Activated naive CD8-positive, alpha-beta T cell treated with anti-CD3 and anti-CD28 coated beads, Interleukin-2, amount 10 ng/mL, durations not matched to agents 7 days and 5 days (primary cell): ENCODE measurements around the gene CCDC71L. TPM values are rescaled to one million over a fixed set of nuclear protein-coding genes. Genes with fewer than 3 reads are reported as not detected.

Experiments used
- ATAC-seq: fragments of 150-1000 bp; cut with Tn5 transposase; one replicate; pipeline ENCODE4 v1.10.0; 2021; ENCODE audit warnings: low read depth, moderate library complexity
- POLR2A ChIA-PET: fragments of 350-600 bp; sonication (Branson Sonifier 250); formaldehyde crosslinking; loops from one replicate; lab custom pipeline; 2021; ENCODE audit warnings: antibody characterized with exemption; lab: Charles Lee
- DNase-seq: peaks from one replicate; pipeline ENCODE4 v3.0.0; 2021
- H3K27ac Mint-ChIP-seq: one replicate; pipeline ENCODE4 v1.8.0; 2022; ENCODE audit warnings: mild to moderate bottlenecking, mixed read lengths
- H3K27me3 Mint-ChIP-seq: one replicate; pipeline ENCODE4 v1.8.0; 2022; ENCODE audit warnings: mild to moderate bottlenecking, moderate library complexity, mixed read lengths
- H3K36me3 Mint-ChIP-seq: one replicate; pipeline ENCODE4 v1.8.0; 2021; ENCODE audit warnings: mild to moderate bottlenecking, mixed read lengths
- H3K4me1 Mint-ChIP-seq: one replicate; pipeline ENCODE4 v1.8.0; 2021; ENCODE audit warnings: mixed read lengths
- H3K4me3 Mint-ChIP-seq: one replicate; pipeline ENCODE4 v1.8.0; 2022; ENCODE audit warnings: mild to moderate bottlenecking, moderate library complexity, mixed read lengths
- H3K9me3 Mint-ChIP-seq: one replicate; pipeline ENCODE4 v1.8.0; 2021; ENCODE audit warnings: mixed read lengths
- total RNA-seq, 2 experiments: library from RNA; stranded (reverse); gene quantifications; one replicate each; pipeline ENCODE4 v1.2.3, GENCODE V29; 2021

Gene CCDC71L
- total RNA-seq, 2 experiments from 2014 or later = 20.5 to 22.3 TPM

GRCh38 chr7:106652909-106653308 is 8.0 kb downstream of the CCDC71L start:
- Mint-ChIP-seq H3K9me3 (peaks cover 1% of the 10 kb centered on the region), H3K4me1 (peaks cover 10% of the 10 kb centered on the region), H3K27ac (no peak overlapping the region), H3K27me3 (peaks cover 10% of the 10 kb centered on the region), H3K4me3 (no peak overlapping the region), H3K36me3 (no peaks in the 10 kb centered on the region)
- POLR2A ChIA-PET = no interaction called here
- ATAC-seq = no peak
- no peak for DNase-seq

GRCh38 chr7:106652092-106652491 is 8.9 kb downstream of the CCDC71L start:
- no peak overlapping the region for H3K4me3 Mint-ChIP-seq
- DNase-seq = no peak
- POLR2A ChIA-PET = no interaction called here
- peaks cover 13% of the 10 kb centered on the region for H3K27me3 Mint-ChIP-seq
- H3K27ac Mint-ChIP-seq = no peak overlapping the region
- ATAC-seq = no peak
- peaks cover 4% of the 10 kb centered on the region for H3K4me1 Mint-ChIP-seq
- peaks cover 1% of the 10 kb centered on the region for H3K9me3 Mint-ChIP-seq
- no peaks in the 10 kb centered on the region for H3K36me3 Mint-ChIP-seq

GRCh38 chr7:106646256-106646655 is 14.7 kb downstream of the CCDC71L start:
- ATAC-seq (no peak), DNase-seq (no peak)
- Mint-ChIP-seq H3K27ac (no peak overlapping the region), H3K9me3 (peaks cover 1% of the 10 kb centered on the region), H3K36me3 (no peaks in the 10 kb centered on the region), H3K4me1 (no peaks in the 10 kb centered on the region), H3K4me3 (no peak overlapping the region), H3K27me3 (peaks cover 4% of the 10 kb centered on the region)
- POLR2A ChIA-PET = no interaction called here

- H3K27me3 Mint-ChIP-seq = peaks cover 6% of the 10 kb centered on the region
- ATAC-seq = no peak
- H3K4me1 Mint-ChIP-seq = no peaks in the 10 kb centered on the region
- H3K9me3 Mint-ChIP-seq = peaks cover 1% of the 10 kb centered on the region
- no peak overlapping the region for H3K4me3 Mint-ChIP-seq
- H3K27ac Mint-ChIP-seq = no peak overlapping the region
- POLR2A ChIA-PET = no interaction called here
- no peaks in the 10 kb centered on the region for H3K36me3 Mint-ChIP-seq
- no peak for DNase-seq
These were observed 16.0 kb downstream of the CCDC71L start for GRCh38 chr7:106644999-106645398.

- Mint-ChIP-seq H3K36me3 (no peaks in the 10 kb centered on the region), H3K9me3 (peaks cover 1% of the 10 kb centered on the region), H3K27me3 (peaks cover 9% of the 10 kb centered on the region), H3K27ac (no peak overlapping the region), H3K4me3 (no peak overlapping the region), H3K4me1 (peaks cover 1% of the 10 kb centered on the region)
- POLR2A ChIA-PET = no interaction called here
- ATAC-seq (no peak), DNase-seq (no peak)
These were observed 17.6 kb downstream of the CCDC71L start for GRCh38 chr7:106643216-106644000.

GRCh38 chr7:106641416-106641815 is 19.5 kb downstream of the CCDC71L start:
- ATAC-seq (no peak), DNase-seq (no peak)
- POLR2A ChIA-PET = no interaction called here
- H3K27me3 Mint-ChIP-seq = peaks cover 11% of the 10 kb centered on the region
- H3K36me3 Mint-ChIP-seq = no peaks in the 10 kb centered on the region
- H3K9me3 Mint-ChIP-seq = peaks cover 1% of the 10 kb centered on the region
- H3K4me3 Mint-ChIP-seq = no peak overlapping the region
- peaks cover 1% of the 10 kb centered on the region for H3K4me1 Mint-ChIP-seq
- H3K27ac Mint-ChIP-seq = no peak overlapping the region

GRCh38 chr7:106640368-106641141 is 20.4 kb downstream of the CCDC71L start:
- H3K4me3 Mint-ChIP-seq = no peak overlapping the region
- no peaks in the 10 kb centered on the region for H3K36me3 Mint-ChIP-seq
- peaks cover 11% of the 10 kb centered on the region for H3K27me3 Mint-ChIP-seq
- peaks cover 1% of the 10 kb centered on the region for H3K9me3 Mint-ChIP-seq
- H3K27ac Mint-ChIP-seq = no peak overlapping the region
- no peak for ATAC-seq
- peaks cover 1% of the 10 kb centered on the region for H3K4me1 Mint-ChIP-seq
- POLR2A ChIA-PET = no interaction called here
- no peak for DNase-seq

- Mint-ChIP-seq H3K36me3 (no peaks in the 10 kb centered on the region), H3K4me1 (peaks cover 1% of the 10 kb centered on the region), H3K27ac (no peak overlapping the region), H3K27me3 (peaks cover 17% of the 10 kb centered on the region), H3K9me3 (peaks cover 1% of the 10 kb centered on the region), H3K4me3 (no peak overlapping the region)
- POLR2A ChIA-PET = no interaction called here
- ATAC-seq (no peak), DNase-seq (no peak)
These were observed 21.3 kb downstream of the CCDC71L start for GRCh38 chr7:106639476-106640334.

- H3K4me1 Mint-ChIP-seq = peaks cover 1% of the 10 kb centered on the region
- no peak overlapping the region for H3K27ac Mint-ChIP-seq
- peaks cover 17% of the 10 kb centered on the region for H3K27me3 Mint-ChIP-seq
- ATAC-seq (no peak), DNase-seq (no peak)
- POLR2A ChIA-PET = no interaction called here
- H3K9me3 Mint-ChIP-seq = peaks cover 1% of the 10 kb centered on the region
- no peaks in the 10 kb centered on the region for H3K36me3 Mint-ChIP-seq
- H3K4me3 Mint-ChIP-seq = no peak overlapping the region
These were observed 25.5 kb downstream of the CCDC71L start for GRCh38 chr7:106635411-106635810.

GRCh38 chr7:106634958-106635357 is 26.0 kb downstream of the CCDC71L start:
- POLR2A ChIA-PET = no interaction called here
- peaks cover 1% of the 10 kb centered on the region for H3K9me3 Mint-ChIP-seq
- no peak overlapping the region for H3K4me3 Mint-ChIP-seq
- DNase-seq (no peak), ATAC-seq (no peak)
- H3K4me1 Mint-ChIP-seq = peaks cover 1% of the 10 kb centered on the region
- H3K27me3 Mint-ChIP-seq = peaks cover 16% of the 10 kb centered on the region
- H3K27ac Mint-ChIP-seq = no peak overlapping the region
- H3K36me3 Mint-ChIP-seq = no peaks in the 10 kb centered on the region

GRCh38 chr7:106630648-106631047 is 30.3 kb downstream of the CCDC71L start:
- peaks cover 12% of the 10 kb centered on the region for H3K27me3 Mint-ChIP-seq
- DNase-seq (no peak), ATAC-seq (no peak)
- H3K9me3 Mint-ChIP-seq = no peaks in the 10 kb centered on the region
- no peak overlapping the region for H3K4me3 Mint-ChIP-seq
- no peaks in the 10 kb centered on the region for H3K36me3 Mint-ChIP-seq
- H3K4me1 Mint-ChIP-seq = peaks cover 2% of the 10 kb centered on the region
- no peak overlapping the region for H3K27ac Mint-ChIP-seq
- POLR2A ChIA-PET = no interaction called here

GRCh38 chr7:106629516-106629915 is 31.4 kb downstream of the CCDC71L start:
- DNase-seq (no peak), ATAC-seq (no peak)
- peaks cover 5% of the 10 kb centered on the region for H3K27me3 Mint-ChIP-seq
- no peak overlapping the region for H3K4me3 Mint-ChIP-seq
- peaks cover 2% of the 10 kb centered on the region for H3K4me1 Mint-ChIP-seq
- POLR2A ChIA-PET = no interaction called here
- H3K36me3 Mint-ChIP-seq = no peaks in the 10 kb centered on the region
- H3K27ac Mint-ChIP-seq = no peak overlapping the region
- H3K9me3 Mint-ChIP-seq = no peaks in the 10 kb centered on the region

GRCh38 chr7:106626376-106627164 is 34.4 kb downstream of the CCDC71L start:
- POLR2A ChIA-PET = no interaction called here
- DNase-seq (no peak), ATAC-seq (no peak)
- Mint-ChIP-seq H3K27me3 (peaks cover 3% of the 10 kb centered on the region), H3K4me3 (no peak overlapping the region), H3K9me3 (peaks cover 1% of the 10 kb centered on the region), H3K4me1 (peaks cover 2% of the 10 kb centered on the region), H3K27ac (no peak overlapping the region), H3K36me3 (no peaks in the 10 kb centered on the region)
